NCI-H2171 treated with DMSO at 0.1 percent for 48 hours (cell line): ENCODE measurements around the gene WFDC10B.
A peak's percentile ranks its signal among the peaks of the same experiment; 100 is the strongest.
"Not testable (repeated sequence)": the region's sequence is repeated elsewhere in the genome, so short reads cannot be mapped to it uniquely, and the experiment has no call there.

Experiments used
- DNase-seq: peaks from one replicate; lab custom pipeline; 2025; lab: John Stamatoyannopoulos, UW

The WFDC10B gene

GRCh38 chr20:45704969-45705637 lies at the start of gene WFDC10B:
TSS of gene WFDC10B (minus strand) at chr20:45705019. CDS start at chr20:45685992, 19,027 bp downstream.
- DNase-seq: peak; percentile 27

DNA sequence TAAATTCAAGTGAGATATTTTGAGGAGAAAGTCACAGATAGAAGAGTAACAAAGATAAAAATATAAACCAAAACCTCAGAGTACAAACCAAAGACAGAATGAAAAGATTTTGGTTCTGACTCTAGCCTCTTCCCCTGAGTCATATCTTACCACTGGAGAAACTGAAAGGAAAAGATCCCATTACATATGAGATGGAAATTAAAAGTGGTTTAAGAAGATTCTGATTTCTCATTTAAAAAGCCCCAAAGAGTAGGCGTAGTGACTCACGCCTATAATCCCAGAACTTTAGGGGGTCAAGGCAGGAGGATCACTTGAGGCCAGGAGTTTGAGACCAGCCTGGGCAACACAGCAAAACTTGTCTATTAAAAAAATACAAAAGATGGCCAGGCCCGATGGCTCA lies 47.9 kb upstream of the WFDC10B start:
- no peak for DNase-seq

GRCh38 chr20:45751721-45752120 lies 46.9 kb upstream of the WFDC10B start:
- DNase-seq: no peak

- no peak for DNase-seq
These were observed 40.2 kb upstream of the WFDC10B start for GRCh38 chr20:45745015-45745414.

DNA sequence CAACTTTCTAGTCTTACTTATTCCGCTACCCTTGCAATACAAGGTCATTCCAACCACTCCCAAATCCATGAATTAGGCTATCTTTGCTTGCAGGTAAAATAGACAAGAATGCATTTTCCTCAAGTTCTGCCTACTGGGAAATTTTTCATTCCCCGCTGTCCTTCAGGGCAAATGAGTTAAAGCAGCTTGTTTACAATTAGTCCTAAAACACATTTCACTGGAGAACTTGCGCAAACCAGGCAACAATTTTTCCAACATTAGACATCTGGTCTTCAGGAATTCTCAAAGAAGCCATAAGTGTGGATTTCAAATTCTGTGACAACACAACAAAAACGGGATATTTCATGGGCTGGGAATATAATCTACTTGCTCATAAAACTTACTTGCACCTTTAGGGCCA lies 37.8 kb upstream of the WFDC10B start:
- DNase-seq: no peak

DNA sequence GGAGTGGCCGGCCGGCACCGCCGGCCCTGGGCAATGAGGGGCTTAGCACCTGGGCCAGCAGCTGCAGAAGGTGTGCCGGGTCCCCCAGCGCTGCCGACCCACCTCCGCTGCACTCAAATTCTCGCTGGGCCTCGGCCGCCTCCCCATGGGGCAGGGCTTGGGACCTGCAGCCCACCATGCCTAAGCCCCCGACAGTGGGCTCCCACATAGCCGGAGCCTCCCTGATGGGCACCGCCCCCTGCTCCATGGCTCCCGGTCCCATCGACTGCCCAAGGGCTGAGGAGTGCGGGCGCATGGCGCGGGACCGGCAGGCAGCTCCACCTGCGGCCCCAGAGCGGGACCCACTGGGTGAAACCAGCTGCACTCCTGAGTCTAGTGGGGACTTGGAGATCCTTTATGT lies 31.2 kb upstream of the WFDC10B start:
- no peak for DNase-seq

- no peak for DNase-seq
These were observed 30.7 kb upstream of the WFDC10B start for GRCh38 chr20:45735552-45735951.

DNA sequence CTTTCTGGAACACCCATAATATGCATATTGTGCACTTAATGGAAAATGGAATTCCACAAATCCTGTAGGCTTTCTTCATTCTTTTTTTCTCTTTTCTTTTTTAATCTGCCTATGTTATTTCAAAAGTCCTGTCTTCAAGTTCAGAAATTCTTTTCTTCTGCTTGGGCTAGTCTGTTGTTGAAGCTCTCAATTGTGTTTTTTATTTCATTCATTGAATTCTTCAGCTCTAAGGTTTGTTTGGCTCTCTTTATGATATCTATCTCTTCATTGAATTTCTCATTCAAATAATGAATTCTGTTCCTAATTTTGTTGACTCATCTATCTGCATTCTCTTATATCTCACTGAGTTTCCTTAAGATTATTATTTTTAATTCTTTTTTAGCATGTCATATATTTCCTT lies 27.4 kb upstream of the WFDC10B start:
- DNase-seq: no peak

GRCh38 chr20:45727044-45727443 lies 22.2 kb upstream of the WFDC10B start:
- no peak for DNase-seq

DNA sequence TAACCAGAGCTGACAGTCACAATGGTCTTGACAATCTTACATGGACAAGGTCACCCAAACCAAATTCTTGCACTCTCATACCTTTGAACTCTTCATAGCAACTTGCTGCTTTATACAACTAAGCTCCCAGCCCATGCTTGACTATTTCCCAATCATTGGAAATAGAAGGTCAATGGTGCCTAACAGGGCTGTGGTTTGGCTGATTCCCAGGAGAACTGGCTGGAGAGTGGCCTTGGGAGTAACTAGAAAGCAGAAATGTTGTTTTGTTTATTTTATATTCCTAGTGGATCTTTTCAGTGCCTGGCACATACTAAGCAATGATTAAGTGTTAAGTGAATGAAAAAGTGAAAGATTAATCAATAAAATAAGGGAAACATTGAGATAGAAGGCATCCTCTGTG lies 20.3 kb upstream of the WFDC10B start:
- no peak for DNase-seq

DNA sequence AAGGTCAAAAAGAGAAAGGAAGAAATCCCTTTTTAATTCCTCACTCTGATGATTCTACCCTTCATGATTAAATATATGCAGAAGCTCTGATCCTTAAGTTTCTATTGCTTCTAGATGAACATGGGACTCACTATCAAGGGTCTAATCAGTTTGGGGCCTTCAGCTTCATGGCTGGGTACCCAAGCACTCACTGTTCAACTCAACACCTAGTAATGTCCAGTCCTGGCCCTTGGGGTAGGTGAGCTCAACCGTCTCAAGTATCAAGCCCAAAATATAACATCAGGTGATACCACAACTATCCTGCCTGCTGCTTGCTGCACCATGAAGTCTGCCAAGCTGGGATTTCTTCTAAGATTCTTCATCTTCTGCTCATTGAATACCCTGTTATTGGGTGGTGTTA lies 17.2 kb upstream of the WFDC10B start, which contains the start of gene SPINT4:
SPINT4 (plus strand) TSS at position 301 of the 400 bp plus-strand sequence; CDS start at position 322, 21 bp downstream.
- no peak for DNase-seq

- not testable (repeated sequence) for DNase-seq
These were observed 11.4 kb upstream of the WFDC10B start for GRCh38 chr20:45716141-45716688.

- DNase-seq: no peak
These were observed 2.9 kb downstream of the WFDC10B start, which contains the start of gene WFDC13 for GRCh38 chr20:45701873-45702272. TSS of gene WFDC13 (plus strand) at chr20:45702038. CDS start at chr20:45702124, 86 bp downstream.

- DNase-seq: no peak
These were observed 3.7 kb downstream of the WFDC10B start for GRCh38 chr20:45701104-45701503.

DNA sequence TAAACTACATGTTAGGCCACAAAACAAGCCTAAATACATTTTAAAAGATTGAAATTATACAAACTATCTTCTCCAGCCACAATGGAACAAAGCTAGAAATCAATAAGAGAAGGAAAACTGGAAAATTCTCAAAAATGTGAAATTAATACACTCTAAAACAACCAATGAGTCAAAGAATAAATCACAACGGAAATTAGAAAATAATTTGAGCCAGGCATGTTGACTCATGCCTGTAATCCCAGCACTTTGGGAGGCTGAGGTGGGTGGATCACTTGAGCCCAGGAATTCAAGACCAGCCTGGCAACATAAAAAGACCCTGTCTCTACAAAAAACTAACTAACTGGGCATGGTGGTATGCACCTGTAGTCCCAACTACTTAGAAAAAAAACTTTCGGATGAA lies 9.3 kb downstream of the WFDC10B start:
- DNase-seq: no peak

DNA sequence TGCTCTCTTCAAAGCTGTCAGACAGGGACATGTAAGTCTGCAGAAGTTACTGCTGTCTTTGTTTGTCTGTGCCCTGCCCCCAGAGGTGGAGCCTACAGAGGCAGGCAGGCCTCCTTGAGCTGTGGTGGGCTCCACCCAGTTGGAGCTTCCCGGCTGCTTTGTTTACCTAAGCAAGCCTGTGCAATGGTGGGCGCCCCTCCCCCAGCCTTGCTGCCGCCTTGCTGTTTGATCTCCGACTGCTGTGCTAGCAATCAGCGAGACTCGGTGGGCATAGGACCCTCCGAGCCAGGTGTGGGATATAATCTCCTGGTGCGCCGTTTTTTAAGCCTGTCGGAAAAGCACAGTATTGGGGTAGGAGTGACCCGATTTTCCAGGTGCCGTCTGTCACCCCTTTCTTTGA lies 11.5 kb downstream of the WFDC10B start:
- DNase-seq: not testable (repeated sequence)

- no peak for DNase-seq
These were observed 18.9 kb downstream of the WFDC10B start for GRCh38 chr20:45685896-45686295.

DNA sequence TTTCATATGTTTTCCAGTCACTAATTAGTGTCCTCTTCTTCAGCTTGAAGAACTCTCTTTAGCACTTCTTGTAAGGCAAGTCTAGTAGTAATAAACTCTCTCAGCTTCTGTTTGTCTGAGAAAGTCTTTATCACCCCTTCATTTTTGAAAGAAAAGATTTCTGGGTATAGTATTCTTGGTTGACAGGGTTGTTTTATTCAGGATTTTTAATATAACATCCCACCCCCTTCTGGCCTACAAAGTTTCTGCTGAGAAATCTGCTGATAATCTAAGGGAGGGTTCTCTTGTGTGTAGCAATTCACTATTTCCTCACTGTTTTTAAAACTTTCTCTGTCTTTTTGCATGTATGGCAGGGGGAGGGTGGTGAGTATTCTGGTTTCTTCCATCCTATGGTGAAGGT lies 25.2 kb downstream of the WFDC10B start:
- DNase-seq: no peak

DNA sequence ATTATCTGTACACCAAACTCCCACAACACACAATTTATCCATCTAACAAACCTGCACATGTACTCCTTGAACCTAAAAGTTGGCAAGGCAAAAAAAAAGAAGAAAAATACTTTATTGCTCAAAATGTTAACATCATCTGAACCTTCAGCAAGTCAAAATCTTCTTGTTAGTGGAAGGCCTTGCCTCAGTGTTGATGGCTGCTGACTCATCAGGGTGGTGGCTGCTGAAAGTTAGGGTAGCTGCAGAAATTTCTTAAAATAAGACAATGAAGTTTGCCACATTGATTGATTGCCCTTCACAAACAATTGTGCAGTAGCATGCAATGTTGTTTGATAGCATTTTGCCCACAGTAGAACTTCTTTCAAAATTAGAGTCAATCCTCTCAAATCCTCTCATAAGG lies 32.1 kb downstream of the WFDC10B start:
- no peak for DNase-seq

DNA sequence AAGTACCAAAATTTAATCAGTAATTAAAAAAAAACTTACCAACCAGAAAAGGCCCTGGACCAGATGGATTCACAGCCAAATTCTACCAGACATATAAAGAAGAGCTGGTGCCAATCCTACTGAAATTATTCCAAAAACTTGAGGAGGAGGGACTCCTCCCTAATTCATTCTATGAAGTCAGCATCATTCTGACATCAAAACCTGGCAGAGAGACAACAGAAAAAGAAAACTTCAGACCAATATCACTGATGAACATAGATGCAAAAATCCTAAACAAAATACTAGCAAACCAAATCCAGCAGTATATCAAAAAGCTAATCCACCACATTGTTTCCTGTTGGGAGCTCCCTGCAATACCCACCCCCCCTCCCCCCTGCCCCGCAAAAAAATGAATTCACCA lies 34.7 kb downstream of the WFDC10B start, which contains the start of gene WFDC11:
WFDC11 (minus strand) TSS at position 101 of the 400 bp plus-strand sequence. CDS start 19,639 bp downstream, outside the sequence.
- no peak for DNase-seq

DNA sequence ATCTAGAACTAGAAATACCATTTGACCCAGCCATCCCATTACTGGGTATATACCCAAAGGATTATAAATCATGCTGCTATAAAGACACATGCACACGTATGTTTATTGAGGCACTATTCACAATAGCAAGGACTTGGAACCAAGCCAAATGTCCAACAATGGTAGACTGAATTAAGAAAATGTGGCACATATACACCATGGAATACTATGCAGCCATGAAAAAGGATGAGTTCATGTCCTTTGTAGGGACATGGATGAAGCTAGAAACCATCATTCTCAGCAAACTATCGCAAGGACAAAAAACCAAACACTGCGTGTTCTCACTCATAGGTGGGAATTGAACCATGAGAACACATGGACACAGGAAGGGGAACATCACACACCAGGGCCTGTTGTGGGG lies 47.8 kb downstream of the WFDC10B start:
- not testable (repeated sequence) for DNase-seq

GRCh38 chr20:45651726-45652125 lies 53.1 kb downstream of the WFDC10B start:
- DNase-seq: peak; percentile 2

DNA sequence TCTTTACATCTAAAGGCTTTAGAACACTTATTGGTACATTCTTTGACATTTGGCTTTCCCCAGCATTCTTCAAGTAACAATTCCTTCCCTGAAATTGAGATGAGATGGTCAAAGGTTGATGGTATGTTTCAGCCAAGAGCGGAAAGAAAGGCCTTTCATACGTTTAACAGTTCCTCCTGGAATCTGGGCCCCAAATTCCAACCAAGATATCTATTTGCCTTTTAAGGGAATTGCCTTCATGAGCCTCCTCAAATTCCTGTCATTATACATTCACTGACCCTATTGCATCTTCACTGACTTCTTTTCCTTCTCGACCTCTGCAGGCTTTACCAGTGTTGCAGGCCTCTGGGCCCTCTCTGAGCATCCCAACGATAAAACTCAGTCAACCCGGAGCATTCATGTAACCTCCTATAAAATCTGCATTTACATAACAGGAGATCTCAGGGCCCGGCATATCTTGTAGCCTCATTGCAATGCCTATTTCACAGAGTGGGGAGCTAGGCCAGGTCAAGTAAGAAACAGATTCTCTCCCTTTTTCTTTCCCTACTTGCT lies 55.4 kb downstream of the WFDC10B start:
- no peak for DNase-seq
